Fibroblast of skin of left biceps (primary cell): Measurements from ENCODE around the gene MARCHF2.
"Not testable (repeated sequence)": the region's sequence is repeated elsewhere in the genome, so short reads cannot be mapped to it uniquely, and the experiment has no call there.

Experiments used
- DNase-seq, 2 experiments: peaks; one replicate each; pipeline ENCODE4 v3.0.0-alpha.2; 2013; ENCODE audit warnings: low read depth in 2 of 2

The MARCHF2 gene

GRCh38 chr19:8412783-8413628 is at the start of gene MARCHF2:
MARCHF2 (plus strand) TSS chr19:8413305; CDS start chr19:8421841, 8,536 bp downstream.
- DNase-seq, result peak; percentile 89 to 90

- DNase-seq, result peak in 1 of 2 experiments; percentile 27
These were observed 49.0 kb upstream of the MARCHF2 start, which contains the start of gene ANGPTL4 for GRCh38 chr19:8363803-8364771. ANGPTL4 (plus strand) TSS chr19:8364155; CDS start chr19:8364322, 167 bp downstream.

GRCh38 chr19:8366121-8366581 is 47.0 kb upstream of the MARCHF2 start:
- DNase-seq, result no peak

DNA sequence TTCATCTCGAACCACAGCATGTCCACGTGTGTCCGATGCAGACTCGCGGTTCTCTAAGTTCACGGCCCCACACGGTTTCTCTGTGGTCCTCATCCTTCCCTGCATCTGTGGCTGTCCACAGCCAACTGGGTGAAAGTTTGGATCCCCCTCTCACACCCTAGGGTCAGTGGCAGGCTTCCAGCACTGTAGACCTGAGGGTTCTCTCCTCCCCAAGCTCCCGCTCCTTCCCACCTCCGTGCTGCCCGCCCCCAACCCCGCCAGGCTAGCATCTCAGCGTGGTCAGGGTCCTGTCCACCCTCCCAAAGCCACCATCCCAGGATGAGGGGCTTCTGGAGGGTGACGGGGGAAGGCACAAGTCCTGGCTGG is 46.2 kb upstream of the MARCHF2 start:
- no peak for DNase-seq

DNA sequence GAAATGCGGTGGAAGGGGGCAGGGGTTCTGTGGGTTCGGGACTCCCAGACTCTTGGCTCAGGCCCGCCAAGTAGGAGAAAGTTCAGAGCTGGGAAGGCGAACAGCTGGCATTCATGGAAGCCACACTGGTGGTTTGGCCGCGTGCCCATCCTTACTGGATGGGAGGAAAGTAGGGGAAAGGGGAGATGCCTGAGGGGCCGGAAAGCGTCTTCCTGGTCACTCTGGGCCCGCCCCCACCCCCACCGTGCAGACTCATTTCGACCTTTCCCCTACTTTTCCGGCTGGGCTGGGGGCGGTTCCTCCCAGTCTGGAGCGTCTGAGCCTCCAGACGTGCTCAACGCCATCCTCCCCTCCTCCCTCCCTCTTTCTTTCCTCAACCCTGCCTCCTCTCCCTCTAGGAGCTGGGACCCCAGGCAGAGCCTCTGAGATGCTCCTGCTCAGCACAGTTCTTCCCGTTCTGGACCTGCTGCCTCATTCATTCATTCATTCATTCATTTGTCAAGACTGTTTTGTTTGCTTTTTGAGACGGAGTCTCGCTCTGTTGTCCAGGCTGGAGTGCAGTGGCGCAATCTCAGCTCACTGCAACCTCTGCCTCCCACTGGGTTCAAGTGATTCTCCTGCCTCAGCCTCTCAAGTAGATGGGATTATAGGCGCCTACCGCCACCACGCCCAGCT is 45.6 kb upstream of the MARCHF2 start:
- DNase-seq, result peak; percentile 92 to 93

GRCh38 chr19:8370176-8371010 is 42.7 kb upstream of the MARCHF2 start:
- no peak for DNase-seq

GRCh38 chr19:8371011-8371804 is 41.9 kb upstream of the MARCHF2 start:
- DNase-seq, result no peak

GRCh38 chr19:8373867-8374813 is 39.0 kb upstream of the MARCHF2 start:
- no peak for DNase-seq

GRCh38 chr19:8375766-8376165 is 37.3 kb upstream of the MARCHF2 start:
- DNase-seq, result not testable (repeated sequence)

DNA sequence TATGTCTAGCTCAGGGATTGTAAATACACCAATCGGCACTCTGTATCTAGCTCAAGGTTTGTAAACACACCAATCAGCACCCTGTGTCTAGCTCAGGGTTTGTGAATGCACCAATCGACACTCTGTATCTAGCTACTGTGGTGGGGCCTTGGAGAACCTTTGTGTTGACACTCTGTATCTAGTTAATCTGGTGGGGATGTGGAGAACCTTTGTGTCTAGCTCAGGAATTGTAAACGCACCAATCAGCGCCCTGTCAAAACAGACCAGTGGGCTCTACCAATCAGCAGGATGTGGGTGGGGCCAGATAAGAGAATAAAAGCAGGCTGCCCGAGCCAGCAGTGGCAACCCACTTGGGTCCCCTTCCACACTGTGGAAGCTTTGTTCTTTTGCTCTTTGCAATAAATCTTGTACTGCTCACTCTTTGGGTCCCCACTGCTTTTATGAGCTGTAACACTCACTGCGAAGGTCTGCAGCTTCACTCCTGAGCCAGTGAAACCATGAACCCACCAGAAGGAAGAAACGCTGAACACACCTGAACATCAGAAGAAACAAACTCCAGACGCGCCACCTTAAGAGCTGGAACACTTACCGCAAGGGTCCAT is 36.6 kb upstream of the MARCHF2 start:
- DNase-seq, result not testable (repeated sequence)

GRCh38 chr19:8377598-8377997 is 35.5 kb upstream of the MARCHF2 start:
- DNase-seq, result no peak

DNA sequence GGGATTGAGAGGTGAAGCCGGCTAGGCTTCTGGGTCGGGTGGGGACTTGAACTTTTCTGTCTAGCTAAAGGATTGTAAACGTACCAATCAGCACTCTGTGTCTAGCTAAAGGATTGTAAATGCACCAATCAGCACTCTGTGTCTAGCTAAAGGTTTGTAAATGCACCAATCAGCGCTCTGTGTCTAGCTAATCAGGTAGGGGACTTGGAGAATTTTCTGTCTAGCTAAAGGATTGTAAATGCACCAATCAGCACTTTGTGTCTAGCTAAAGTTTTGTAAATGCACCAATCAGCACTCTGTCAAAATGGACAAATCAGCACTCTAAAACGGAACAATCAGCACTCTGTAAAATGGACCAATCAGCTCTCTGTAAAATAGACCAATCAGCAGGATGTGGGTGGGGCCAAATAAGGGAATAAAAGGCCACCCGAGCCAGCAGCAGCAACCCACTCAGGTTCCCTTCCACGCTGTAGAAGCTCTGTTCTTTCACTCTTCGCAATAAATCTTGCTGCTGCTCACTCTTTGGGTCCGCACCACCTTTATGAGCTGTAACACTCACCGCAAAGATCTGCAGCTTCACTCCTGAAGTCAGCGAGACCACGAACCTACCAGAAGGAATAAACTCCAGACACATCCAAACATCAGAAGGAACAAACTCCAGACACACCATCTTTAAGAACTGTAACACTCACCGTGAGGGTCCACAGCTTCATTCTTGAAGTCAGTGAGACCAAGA is 33.8 kb upstream of the MARCHF2 start:
- not testable (repeated sequence) for DNase-seq

DNA sequence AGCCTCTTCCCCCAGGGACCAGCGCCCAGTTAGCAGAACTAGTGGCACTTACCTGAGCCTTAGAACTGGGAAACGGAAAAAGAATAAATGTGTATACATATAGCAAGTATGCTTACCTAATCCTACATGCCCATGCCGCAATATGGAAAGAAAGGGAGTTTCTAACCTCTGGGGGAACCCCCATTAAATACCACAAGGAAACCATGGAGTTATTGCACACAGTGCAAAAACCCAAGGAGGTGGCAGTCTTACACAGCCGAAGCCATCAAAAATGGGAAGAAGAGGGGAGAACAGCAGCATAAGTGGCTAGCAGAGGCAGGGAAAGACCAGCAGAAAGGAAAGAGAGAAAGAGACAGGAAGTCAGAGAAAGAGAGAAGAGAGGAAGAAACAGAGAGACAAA is 28.5 kb upstream of the MARCHF2 start:
- not testable (repeated sequence) for DNase-seq

DNA sequence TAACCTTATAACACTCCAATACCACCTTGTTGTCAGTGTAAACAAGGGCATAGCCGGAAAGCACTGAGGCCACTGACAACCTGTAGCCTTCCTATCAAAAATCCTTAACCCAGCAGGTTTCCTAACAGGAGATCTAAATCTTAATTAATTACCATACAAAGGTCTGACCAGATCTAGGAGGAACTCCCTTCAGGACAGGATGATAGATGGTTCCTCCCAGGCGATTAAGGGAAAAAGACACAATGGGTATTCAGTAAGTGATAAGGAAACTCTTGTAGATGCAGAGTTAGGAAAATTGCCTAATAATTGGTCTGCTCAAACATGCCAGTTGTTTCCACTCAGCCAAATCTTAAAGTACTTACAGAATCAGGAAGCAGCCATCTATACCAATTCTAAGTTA is 28.0 kb upstream of the MARCHF2 start:
- DNase-seq, result not testable (repeated sequence)

GRCh38 chr19:8385566-8385965 is 27.5 kb upstream of the MARCHF2 start:
- not testable (repeated sequence) for DNase-seq

DNA sequence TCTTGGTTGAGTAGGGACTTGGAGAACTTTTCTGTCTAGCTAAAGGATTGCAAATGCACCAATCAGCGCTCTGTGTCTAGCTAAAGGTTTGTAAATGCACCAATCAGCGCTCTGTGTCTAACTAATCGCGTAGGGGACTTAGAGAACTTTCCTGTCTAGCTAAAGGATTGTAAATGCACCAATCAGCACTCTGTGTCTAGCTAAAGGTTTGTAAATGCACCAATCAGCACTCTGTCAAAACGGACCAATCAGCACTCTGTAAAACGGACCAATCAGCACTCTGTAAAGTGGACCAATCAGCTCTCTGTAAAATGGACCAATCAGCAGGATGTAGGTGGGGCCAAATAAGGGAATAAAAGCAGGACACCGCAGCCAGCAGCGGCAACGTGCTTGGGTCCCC is 26.7 kb upstream of the MARCHF2 start:
- not testable (repeated sequence) for DNase-seq

DNA sequence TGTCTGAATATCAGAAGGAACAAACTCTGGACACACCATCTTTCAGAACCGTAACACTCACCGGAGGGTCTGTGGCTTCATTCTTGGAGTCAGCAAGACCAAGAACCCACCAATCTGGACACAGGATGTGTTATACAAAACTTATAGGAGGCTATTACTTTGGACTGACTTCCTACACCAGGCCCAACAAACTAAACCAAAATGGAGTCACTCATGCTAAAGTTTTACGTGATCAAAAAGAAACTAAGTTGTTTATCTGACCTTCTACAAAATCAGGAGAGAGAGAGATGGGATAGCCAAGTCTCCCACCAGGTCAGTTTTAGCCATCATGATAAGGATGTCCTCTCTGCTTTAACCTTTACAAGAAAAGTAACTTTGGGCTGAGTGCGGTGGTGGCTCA is 26.1 kb upstream of the MARCHF2 start:
- no peak for DNase-seq
